ENCODE measurements around the gene BICRAL. TPM values are rescaled to one million over a fixed set of nuclear protein-coding genes. Genes with fewer than 3 reads are reported as not detected.

Gene BICRAL
- total RNA-seq, 1 donor from 2014 or later = 9.2 TPM

- H3K9me3 Mint-ChIP-seq (ENCODE audit: unreplicated experiment) = no peaks in the 10 kb centered on the region
Measured at GRCh38 chr6:42916288-42916687, 134.4 kb downstream of the BICRAL start.

More at GRCh38 chr6:42916288-42916687, 134.4 kb downstream of the BICRAL start:
- TF ChIP-seq CTCF (IDR thresholded peaks at IDR 0.05; ENCODE audit: unreplicated experiment) = no peak
- Mint-ChIP-seq H3K4me3 (ENCODE audit: unreplicated experiment) (no peak overlapping the region), H3K4me1 (ENCODE audit: unreplicated experiment) (peaks cover under 1% of the 10 kb centered on the region), H3K27me3 (ENCODE audit: unreplicated experiment) (peaks cover 1% of the 10 kb centered on the region), H3K27ac (ENCODE audit: unreplicated experiment) (no peak overlapping the region), H3K36me3 (ENCODE audit: low read depth, unreplicated experiment) (no peaks in the 10 kb centered on the region)
- DNase-seq (ENCODE audit: low spot score) = no peak

Other genes starting within 250 kb of the BICRAL start
- gene UBR2, start 218.0 kb upstream of the BICRAL start, total RNA-seq (ENCODE audit: unreplicated experiment) = 21.6 TPM
- gene PRPH2, start 59.5 kb upstream of the BICRAL start, total RNA-seq (ENCODE audit: unreplicated experiment) = 0.15 TPM
- 23.4 TPM for gene TBCC, start 35.9 kb upstream of the BICRAL start, total RNA-seq (ENCODE audit: unreplicated experiment)
- gene RPL7L1, start 97.6 kb downstream of the BICRAL start, total RNA-seq (ENCODE audit: unreplicated experiment) = 58.1 TPM
- not detected for gene PTCRA, start 134.0 kb downstream of the BICRAL start, total RNA-seq (ENCODE audit: unreplicated experiment)
- gene CNPY3, start 147.4 kb downstream of the BICRAL start, total RNA-seq (ENCODE audit: unreplicated experiment) = 106 TPM
- 0.59 TPM for gene GNMT, start 178.7 kb downstream of the BICRAL start, total RNA-seq (ENCODE audit: unreplicated experiment)
- gene PEX6, start 197.1 kb downstream of the BICRAL start, total RNA-seq (ENCODE audit: unreplicated experiment) = 26.1 TPM
- gene PPP2R5D, start 202.5 kb downstream of the BICRAL start, total RNA-seq (ENCODE audit: unreplicated experiment) = 58.0 TPM
- gene MEA1, start 231.9 kb downstream of the BICRAL start, total RNA-seq (ENCODE audit: unreplicated experiment) = 61.0 TPM
- gene KLHDC3, start 232.2 kb downstream of the BICRAL start, total RNA-seq (ENCODE audit: unreplicated experiment) = 154 TPM
- gene RRP36, start 239.6 kb downstream of the BICRAL start, total RNA-seq (ENCODE audit: unreplicated experiment) = 82.1 TPM

All from endothelial cell (in vitro differentiated cells).